ENCODE measurements around the gene ZSCAN5A. TPM values are rescaled to one million over a fixed set of nuclear protein-coding genes. Genes with fewer than 3 reads are reported as not detected.
"Not testable (repeated sequence)": the region's sequence is repeated elsewhere in the genome, so short reads cannot be mapped to it uniquely, and the experiment has no call there.

The ZSCAN5A gene
- total RNA-seq, 1 donor from 2014 or later = 13.3 TPM

DNA sequence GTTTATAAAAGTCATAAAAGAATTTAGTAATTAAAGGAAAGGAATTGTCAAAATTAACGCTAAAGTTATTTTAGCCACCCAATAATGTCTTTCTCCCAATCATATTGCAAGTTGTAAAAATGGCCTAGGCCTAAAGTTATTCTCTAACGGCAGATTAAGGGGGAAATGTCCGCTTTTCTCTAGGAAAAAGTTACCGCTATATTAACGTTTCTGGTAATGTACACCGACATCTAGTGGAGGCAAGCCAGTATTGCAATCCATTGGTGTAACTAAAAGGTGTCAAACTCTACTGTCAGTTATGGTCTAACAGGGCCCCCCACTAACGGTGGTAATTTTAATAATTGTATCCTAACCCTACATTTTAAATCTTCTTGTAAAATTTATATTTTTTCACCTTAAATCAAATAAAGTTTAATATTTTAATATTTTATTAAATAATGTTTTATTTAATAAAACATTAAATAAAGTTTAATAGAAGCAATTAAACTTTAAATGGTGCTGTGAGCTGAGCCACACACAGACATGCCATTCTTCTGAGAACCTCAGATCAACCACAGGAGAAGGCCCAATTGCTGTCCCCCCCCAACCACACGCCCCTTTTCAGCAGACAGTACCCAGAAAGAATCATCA, 35.9 kb upstream of the ZSCAN5A start:
- intact Hi-C loops (cut with DNase I) = loop anchor here (1.0 to 2.0 kb wide), 2 partner anchors 274 to 284 kb away; no protein-coding TSS in a partner anchor
- Histone ChIP-seq H3K4me3 (no peak overlapping the region), H3K36me3 (no peaks in the 10 kb centered on the region), H3K27me3 (no peaks in the 10 kb centered on the region), H3K4me1 (no peaks in the 10 kb centered on the region), H3K9me3 (no peaks in the 10 kb centered on the region), H3K27ac (no peak overlapping the region)
- TF ChIP-seq, protein P1, sequence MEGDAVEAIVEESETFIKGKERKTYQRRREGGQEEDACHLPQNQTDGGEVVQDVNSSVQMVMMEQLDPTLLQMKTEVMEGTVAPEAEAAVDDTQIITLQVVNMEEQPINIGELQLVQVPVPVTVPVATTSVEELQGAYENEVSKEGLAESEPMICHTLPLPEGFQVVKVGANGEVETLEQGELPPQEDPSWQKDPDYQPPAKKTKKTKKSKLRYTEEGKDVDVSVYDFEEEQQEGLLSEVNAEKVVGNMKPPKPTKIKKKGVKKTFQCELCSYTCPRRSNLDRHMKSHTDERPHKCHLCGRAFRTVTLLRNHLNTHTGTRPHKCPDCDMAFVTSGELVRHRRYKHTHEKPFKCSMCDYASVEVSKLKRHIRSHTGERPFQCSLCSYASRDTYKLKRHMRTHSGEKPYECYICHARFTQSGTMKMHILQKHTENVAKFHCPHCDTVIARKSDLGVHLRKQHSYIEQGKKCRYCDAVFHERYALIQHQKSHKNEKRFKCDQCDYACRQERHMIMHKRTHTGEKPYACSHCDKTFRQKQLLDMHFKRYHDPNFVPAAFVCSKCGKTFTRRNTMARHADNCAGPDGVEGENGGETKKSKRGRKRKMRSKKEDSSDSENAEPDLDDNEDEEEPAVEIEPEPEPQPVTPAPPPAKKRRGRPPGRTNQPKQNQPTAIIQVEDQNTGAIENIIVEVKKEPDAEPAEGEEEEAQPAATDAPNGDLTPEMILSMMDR (IDR thresholded peaks at IDR 0.05) = peak; percentile 63 to 79 (median 68)
- DNase-seq (ENCODE audit: low spot score in 2 of 2) = no peak

DNA sequence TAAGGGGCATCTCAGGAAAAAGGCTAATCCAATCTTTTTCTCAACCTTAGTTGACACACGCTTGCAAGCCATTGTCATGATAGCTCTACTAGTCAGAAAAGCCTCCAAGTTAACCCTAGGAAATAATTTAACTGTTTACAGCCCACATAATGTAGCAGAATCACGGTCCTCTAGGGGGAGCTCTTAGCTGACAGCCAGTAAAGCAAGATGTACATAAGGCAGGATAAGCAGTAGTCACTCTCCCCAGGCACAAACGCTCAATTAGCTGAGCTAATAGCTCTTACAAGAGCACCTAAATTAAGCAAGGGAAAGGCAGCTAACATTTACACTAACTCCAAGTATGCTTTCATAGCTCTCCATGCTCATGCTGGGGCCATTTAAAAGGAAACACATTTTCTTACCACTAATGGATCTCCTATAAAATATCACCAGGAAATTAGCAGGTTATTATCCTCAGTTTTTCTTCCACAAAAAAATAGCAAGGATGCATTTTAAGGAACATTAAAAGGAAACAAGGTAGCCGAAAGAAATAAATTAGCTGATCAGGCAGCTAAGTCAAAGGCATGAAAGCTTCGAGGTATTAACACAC, 33.7 kb upstream of the ZSCAN5A start:
- Histone ChIP-seq H3K36me3 (no peaks in the 10 kb centered on the region), H3K9me3 (no peaks in the 10 kb centered on the region), H3K27me3 (no peaks in the 10 kb centered on the region), H3K4me3 (no peak overlapping the region), H3K27ac (no peak overlapping the region), H3K4me1 (no peaks in the 10 kb centered on the region)
- no peak for DNase-seq (ENCODE audit: low spot score in 2 of 2)
- TF ChIP-seq, protein P1 (IDR thresholded peaks at IDR 0.05) = no peak
- intact Hi-C loops (cut with DNase I) = no loop called here

DNA sequence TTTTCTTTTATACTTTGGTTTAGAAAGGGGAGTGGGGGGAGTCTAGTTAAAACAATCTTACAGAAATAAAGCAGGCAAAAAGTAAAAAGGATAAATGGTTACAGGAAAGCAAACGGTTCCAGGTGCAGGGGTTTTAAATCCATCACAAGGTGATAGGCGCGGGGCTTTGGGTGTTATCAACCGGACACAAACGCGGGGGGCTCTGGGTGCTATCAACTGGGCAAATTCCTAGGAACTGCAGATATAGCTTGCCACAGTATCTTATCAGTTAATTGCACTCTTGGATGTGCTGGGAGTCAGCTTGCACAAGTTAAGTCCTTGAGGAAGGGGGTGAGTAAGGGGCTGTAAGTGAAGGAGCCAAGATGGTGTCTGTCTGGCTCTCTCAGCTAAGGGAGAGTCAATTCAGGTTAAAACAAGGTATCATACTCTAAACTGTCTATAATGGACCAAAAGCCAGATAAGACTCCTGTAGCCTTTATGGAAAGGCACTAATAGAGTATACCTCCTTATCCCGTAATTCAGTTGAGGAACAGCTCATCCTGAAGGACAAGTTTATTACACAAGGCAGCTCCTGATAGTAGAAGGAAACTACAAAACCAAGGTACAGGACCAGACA, 32.6 kb upstream of the ZSCAN5A start:
- H3K27me3 ChIP-seq = no peaks in the 10 kb centered on the region
- no peak overlapping the region for H3K27ac ChIP-seq
- no peak overlapping the region for H3K4me3 ChIP-seq
- intact Hi-C loops (cut with DNase I) = no loop called here
- no peaks in the 10 kb centered on the region for H3K36me3 ChIP-seq
- DNase-seq (ENCODE audit: low spot score in 2 of 2) = no peak
- no peaks in the 10 kb centered on the region for H3K4me1 ChIP-seq
- H3K9me3 ChIP-seq = peaks cover 6 to 7% of the 10 kb centered on the region in 2 donors
- TF ChIP-seq, protein P1 (IDR thresholded peaks at IDR 0.05) = no peak

DNA sequence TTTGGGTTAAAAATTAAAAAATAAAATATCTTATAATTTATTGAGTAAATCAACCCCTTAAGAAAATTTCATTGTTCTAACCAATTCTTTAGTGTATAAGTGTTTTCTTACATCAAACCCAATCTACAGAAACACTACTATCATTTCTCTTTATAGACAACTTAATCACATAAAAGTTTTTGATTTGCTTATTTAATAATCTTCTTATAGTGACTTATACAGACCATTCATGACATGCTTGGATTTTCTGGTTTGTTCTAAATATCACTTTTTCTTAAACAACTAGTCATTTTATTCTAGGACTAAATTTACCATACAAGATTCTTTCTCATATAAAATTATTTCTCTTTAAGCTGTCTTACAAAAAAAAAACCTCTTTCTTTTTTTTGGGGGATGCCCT, 27.3 kb upstream of the ZSCAN5A start:
- no peak for DNase-seq (ENCODE audit: low spot score in 2 of 2)
- intact Hi-C loops (cut with DNase I) = no loop called here
- H3K9me3 ChIP-seq = peaks cover 6 to 31% of the 10 kb centered on the region in 2 donors

DNA sequence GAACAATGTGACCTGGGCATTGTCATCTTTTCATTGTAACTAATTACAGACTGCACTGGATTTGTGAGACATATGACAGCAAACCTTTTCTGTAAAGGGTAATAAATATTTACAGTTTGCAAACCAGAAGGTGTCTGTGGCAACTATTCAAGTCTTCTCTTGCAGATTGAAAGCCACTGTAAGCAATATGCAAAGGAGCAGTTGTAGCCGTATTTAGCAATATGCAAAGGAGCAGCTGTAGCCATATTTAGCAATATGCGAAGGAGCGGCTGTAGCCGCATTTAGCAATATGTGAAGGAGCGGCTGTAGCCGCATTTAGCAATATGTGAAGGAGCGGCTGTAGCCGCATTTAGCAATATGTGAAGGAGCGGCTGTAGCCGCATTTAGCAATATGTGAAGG, 24.4 kb upstream of the ZSCAN5A start:
- DNase-seq (ENCODE audit: low spot score in 2 of 2); intact Hi-C loops (cut with DNase I); H3K36me3 ChIP-seq; H3K4me3 ChIP-seq; H3K27ac ChIP-seq; H3K4me1 ChIP-seq; H3K27me3 ChIP-seq: not testable (repeated sequence)
- H3K9me3 ChIP-seq = peaks cover 8 to 40% of the 10 kb centered on the region in 2 donors

More for the DNA sequence above, 27.3 kb upstream of the ZSCAN5A start:
- TF ChIP-seq, protein P1 (IDR thresholded peaks at IDR 0.05) = no peak
- H3K4me1 ChIP-seq = no peaks in the 10 kb centered on the region
- H3K36me3 ChIP-seq = no peaks in the 10 kb centered on the region
- no peaks in the 10 kb centered on the region for H3K27me3 ChIP-seq
- H3K4me3 ChIP-seq = no peak overlapping the region
- no peak overlapping the region for H3K27ac ChIP-seq

DNA sequence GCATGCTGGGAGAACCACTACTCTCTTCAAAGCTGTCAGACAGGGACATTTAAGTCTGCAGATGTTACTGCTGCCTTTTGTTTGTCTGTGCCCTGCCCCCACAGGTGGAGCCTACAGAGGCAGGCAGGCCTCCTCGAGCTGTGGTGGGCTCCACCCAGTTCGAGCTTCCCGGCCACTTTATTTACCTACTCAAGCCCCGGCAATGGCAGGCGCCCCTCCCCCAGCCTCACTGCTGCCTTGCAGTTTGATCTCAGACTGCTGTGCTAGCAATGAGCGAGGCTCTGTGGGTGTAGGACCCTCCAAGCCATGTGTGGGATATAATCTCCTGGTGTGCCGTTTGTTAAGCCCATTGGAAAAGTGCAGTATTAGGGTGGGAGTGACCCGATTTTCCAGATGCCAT, 22.4 kb upstream of the ZSCAN5A start:
- peaks cover 15 to 52% of the 10 kb centered on the region in 2 donors for H3K9me3 ChIP-seq
- H3K36me3 ChIP-seq; H3K4me1 ChIP-seq; H3K27me3 ChIP-seq; intact Hi-C loops (cut with DNase I); H3K27ac ChIP-seq; DNase-seq (ENCODE audit: low spot score in 2 of 2); H3K4me3 ChIP-seq: not testable (repeated sequence)

DNA sequence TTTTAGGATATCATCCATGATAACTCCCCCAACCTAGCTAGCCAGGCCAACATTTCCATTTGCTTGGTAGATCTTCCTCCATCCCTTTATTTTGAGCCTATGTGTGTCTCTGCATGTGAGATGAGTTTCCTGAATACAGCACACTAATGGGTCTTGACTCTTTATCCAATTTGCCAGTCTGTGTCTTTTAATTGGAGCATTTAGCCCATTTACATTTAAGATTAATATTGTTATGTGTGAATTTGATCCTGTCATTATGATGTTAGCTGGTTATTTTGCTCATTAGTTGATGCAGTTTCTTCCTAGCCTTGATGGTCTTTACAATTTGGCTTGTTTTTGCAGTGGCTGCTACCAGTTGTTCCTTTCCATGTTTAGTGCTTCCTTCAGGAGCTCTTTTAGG, 20.7 kb upstream of the ZSCAN5A start:
- H3K4me1 ChIP-seq; H3K27ac ChIP-seq; H3K36me3 ChIP-seq; intact Hi-C loops (cut with DNase I); H3K4me3 ChIP-seq; DNase-seq (ENCODE audit: low spot score in 2 of 2); H3K27me3 ChIP-seq: not testable (repeated sequence)
- peaks cover 21 to 58% of the 10 kb centered on the region in 2 donors for H3K9me3 ChIP-seq
